NCI-H187 (cell line): ENCODE data around the gene FIBCD1.

Source experiments
- DNase-seq, 2 experiments: peaks; one replicate each; lab custom pipeline; 2025; lab: John Stamatoyannopoulos, UW

The FIBCD1 gene

DNA sequence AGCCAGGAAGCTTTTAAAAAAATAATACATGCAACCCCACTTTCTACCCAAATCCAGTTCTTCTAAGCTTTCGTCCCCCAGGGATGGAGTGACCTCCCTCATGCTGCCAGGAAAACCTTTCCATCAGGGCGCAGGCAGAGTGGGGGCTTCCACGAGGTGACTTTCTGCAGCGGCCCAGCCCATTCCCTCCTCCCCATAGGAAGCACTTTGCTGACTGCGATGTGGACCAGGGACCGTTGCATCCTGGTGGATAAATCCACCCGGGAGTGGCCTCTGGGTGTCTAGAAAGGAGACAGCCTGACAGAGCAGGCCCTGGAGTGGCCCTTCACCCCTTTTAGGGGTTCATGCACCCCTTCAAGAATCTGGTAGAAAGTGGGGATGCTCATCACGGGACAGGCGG, 44.0 kb downstream of the FIBCD1 start:
- DNase-seq, result no peak

DNA sequence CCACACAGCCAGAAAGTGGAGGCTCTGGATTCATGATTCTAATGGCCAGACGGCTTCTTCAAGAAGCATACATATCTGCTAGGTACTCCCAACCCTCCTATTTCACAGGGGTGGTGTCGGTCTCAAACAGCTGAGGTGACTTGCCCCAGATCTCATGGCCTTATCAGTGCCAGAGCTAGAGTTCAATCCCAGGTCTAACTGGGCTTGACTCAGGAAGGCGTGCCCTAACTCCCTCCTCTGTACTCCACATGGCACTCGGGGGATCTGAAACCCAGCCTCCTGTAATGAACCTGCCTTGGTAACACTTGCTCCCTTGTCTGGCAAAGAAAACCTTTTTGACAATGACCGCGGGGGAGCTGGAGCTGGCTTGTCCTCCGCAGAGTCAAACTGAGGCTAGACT, 44.5 kb downstream of the FIBCD1 start:
- DNase-seq, result no peak

DNA sequence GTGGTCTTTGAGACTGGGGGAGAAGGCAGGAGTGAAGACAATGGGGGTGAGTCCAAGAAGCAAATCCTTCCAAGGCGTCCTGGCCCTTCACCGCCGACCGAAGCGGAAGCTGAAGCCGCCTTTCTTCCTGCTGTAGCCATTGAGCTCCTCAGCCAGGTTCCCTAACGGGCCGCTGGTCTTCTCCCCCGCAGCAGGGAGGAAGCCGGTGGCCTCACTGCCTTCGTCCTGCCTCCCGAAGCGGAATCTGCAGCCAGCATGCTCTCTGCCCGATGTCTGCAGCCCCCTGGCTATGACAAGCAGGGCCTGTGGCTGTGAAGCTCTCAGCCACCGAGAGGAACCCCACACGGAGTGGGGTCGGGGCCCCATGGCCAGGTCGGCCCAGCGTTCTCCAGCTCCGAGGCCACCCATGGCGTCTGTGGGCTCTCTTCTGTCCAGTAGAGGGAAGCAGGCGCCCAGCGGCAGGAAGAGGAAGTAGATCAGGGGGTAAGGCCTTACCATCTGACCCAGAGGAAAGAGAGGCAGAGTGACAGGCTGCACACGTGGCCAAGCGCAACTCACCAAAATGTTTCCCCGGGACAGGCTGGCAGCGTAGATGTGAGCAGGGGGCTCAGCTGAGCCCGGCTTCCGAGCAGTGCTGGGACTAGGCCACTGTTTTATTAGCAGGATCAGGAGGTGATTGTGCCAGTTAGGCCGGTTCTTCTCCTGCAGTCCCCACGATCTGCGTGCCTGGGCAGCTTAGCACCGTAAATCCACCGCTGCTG, 45.5 kb downstream of the FIBCD1 start:
- no peak for DNase-seq

DNA sequence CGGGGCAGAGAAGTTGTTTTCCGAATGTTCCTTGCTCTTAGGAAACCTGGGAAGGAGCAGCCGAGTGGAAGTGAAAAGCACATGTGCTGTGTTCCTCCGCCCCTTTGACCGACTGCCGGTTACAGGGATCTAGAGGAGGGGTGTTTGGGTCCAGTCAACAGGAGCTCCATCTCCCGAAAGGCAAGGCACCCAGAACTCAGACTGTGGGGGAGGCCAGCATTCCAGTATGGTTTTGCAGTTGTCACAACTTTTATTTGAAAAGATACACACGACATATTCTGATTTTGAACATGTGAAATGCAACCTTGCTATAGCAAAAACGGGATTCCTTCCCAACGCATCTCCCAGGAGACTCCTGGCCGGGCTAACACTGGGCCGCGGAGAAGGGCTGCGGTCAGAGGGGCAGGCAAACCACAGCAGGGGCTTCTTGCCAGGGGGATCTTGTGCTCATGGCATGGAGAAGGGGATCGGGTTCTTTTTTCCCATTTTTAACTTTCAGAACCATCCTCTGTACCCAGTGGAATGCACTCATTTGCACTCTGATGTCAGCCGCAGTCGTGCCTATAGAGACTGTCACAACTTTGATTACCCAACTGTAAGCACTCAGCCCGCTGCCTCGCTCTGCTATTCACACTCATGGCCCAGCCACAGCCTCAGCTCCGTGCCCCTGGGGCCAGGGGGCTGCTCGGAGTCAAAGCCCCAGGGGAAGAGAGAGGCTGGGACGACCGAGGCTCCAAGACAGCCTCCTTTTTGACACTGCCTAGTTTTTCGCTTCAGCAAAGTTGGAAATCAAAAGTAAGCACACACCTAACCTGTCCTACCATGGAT, 46.4 kb downstream of the FIBCD1 start:
- no peak for DNase-seq

DNA sequence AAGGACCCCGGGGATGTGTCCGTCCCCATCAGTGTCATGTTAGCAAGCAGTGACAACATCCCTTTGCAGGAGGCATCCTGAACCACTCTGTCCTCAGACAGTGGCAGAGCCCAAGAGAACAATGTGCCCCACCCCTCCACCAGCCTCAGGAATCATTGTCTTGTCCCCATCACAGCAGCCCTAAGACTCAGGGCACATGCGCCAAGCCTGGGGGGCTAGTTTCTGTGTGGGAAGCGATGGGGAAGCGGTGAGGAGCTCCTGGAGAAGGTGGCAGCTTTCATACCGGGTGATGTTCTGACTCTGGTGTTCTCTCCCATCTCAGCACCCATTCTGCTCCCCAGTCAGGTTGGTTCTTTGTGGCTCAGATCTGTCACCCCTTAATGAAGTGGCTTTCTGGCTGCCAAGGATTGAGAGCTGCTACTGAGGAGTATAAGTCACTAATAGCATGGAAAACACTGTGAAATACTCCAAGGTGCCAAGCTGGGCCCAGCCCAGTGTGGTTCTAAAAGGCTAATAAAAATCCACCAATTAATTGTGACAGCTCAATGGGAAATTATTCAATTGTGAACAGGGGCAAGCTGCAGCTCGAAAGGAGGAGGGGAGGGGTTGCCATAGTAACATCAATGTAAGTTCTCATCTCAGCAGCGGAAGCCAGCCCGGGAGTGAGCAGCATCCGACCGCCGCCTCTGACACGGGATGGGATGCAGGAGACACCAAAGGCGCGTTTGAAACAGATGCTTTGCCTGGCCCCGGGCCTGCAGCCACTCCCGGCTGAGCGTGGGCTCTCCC, 47.2 kb downstream of the FIBCD1 start:
- DNase-seq, result no peak

DNA sequence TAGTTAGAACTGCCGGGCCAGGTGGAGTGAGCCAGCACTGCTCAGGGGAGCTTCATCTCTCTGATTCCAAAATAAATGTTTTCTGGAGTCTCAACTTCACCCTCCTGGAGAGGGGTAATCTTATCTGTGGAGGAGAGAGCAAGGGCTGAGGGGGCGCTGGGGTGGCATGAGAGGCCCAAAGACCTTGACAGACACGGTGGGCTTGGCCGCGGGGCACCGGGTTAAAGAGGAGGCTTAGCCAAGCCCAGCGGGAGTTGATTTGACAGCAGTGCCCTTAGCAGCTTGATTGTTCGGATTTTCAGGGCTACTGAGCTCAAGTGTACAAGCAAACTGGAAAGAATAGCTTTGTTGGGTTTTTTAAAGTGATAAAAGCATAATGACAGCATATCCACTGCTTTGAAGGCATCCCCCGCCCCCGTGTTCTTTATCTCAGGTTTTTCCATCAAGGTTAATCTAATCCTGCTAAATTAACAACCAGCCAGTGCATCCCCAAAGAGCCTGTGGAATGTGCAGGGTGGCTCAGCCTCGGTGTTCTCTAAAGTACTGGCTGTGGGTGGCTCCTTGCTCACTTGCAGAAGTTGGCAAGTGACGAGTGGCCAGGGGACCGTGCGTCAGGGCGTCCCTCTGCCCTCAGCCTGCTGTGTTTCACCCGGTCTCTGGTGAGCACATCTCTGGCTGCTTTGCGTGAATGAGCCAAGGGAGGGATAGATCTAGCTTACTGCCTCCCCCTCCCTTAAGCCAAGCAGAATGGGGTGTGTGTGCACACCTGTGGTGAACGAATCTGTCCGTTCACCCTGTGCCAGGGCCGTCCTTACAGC, 48.0 kb downstream of the FIBCD1 start:
- DNase-seq, result no peak

DNA sequence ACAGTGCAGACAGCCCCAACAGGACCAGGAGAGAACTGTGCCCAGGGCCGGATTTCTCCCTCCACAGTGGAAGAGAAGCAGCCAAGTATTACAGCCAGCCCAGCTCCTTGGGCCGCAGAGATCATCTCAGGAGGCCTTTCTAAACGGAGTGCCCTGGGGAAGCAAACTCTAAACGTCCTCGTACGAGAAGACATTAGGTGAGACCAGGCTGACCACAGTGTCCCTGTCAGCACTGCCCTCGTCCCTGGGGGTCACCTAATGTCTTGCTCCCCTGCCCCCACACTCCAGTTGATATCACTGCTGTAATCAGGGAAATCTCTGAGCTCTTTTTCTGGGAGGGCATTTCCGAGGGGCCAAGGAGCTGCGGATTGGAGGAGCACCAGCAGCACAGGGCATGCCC, 48.9 kb downstream of the FIBCD1 start:
- no peak for DNase-seq

DNA sequence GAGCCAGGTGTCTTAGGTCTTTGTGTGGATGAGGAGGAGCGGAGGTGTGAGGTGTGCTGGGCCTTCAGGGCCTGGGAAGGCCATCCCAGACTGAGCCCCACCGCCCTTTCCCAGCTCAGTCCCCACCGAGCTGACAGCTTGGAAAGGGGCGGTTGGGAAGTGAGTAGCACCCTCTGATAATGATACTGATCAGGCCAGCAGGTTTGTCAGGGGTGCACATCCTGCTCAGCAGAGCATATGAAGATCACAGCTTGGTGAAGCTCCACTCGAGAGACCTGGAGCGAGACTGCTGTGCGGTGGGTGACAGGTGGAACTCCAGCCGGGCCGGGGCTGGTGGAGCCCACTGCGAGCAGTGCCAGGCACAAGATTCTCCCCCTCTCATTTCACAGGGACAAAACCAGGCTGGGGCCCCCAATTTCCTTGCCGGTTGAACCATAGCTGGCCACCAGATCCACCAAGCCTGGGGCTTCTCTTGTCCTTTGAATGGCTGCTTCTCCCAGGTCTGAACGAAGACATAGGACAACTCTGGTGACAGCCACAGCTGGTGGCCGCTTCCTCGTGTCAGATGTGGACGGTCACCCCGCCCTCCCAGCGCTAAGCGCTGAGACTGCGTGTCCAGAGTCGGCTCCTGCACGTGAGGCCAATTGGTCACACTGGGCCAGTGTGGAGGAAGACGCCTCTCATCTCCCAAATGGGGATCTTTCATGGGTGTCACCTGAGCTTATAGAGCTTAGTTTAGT, 50.7 kb downstream of the FIBCD1 start:
- DNase-seq, result no peak

DNA sequence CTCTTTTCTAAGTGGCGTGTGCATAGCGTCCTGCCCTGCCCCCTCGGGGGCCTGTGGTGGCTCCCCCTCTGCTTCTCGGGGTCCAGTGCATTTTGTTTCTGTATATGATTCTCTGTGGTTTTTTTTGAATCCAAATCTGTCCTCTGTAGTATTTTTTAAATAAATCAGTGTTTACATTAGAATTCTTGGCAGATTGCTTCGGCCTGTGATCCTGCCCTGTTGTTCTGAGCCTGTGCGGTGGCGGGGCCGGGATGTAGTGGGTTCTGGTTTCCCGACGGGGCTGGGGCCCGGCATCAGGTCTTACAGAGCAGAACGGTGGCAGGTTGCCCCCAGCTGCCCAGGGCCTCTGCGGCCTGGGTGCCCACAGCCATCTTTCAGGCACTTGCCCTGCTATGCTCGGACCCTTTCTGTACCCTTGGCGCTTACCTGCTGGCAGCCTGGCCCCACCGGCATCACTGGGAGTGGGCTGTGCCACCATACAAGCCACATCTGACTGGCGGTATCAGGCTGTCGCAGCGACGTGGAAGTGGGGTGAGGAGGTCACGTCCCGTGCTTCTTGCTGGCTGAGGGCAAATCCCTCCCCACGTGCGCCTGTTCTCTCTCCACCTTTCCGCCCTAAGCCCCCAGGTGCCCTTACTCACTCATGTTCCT, 51.4 kb downstream of the FIBCD1 start:
- no peak for DNase-seq

DNA sequence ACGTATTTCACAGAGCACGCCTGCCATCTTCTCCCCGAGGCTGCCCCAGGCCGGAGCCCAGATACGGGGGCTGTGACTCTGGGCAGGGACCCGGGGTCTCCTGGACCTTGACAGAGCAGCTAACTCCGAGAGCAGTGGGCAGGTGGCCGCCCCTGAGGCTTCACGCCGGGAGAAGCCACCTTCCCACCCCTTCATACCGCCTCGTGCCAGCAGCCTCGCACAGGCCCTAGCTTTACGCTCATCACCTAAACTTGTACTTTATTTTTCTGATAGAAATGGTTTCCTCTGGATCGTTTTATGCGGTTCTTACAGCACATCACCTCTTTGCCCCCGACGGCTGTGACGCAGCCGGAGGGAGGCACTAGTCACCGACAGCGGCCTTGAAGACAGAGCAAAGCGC, 52.1 kb downstream of the FIBCD1 start:
- DNase-seq, result no peak

DNA sequence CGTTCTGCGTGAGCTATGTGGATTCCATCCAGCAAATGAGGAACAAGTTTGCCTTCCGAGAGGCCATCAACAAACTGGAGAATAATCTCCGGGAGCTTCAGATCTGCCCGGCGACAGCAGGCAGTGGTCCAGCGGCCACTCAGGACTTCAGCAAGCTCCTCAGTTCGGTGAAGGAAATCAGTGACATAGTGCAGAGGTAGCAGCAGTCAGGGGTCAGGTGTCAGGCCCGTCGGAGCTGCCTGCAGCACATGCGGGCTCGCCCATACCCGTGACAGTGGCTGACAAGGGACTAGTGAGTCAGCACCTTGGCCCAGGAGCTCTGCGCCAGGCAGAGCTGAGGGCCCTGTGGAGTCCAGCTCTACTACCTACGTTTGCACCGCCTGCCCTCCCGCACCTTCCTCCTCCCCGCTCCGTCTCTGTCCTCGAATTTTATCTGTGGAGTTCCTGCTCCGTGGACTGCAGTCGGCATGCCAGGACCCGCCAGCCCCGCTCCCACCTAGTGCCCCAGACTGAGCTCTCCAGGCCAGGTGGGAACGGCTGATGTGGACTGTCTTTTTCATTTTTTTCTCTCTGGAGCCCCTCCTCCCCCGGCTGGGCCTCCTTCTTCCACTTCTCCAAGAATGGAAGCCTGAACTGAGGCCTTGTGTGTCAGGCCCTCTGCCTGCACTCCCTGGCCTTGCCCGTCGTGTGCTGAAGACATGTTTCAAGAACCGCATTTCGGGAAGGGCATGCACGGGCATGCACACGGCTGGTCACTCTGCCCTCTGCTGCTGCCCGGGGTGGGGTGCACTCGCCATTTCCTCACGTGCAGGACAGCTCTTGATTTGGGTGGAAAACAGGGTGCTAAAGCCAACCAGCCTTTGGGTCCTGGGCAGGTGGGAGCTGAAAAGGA, 53.3 kb downstream of the FIBCD1 start:
- no peak for DNase-seq

DNA sequence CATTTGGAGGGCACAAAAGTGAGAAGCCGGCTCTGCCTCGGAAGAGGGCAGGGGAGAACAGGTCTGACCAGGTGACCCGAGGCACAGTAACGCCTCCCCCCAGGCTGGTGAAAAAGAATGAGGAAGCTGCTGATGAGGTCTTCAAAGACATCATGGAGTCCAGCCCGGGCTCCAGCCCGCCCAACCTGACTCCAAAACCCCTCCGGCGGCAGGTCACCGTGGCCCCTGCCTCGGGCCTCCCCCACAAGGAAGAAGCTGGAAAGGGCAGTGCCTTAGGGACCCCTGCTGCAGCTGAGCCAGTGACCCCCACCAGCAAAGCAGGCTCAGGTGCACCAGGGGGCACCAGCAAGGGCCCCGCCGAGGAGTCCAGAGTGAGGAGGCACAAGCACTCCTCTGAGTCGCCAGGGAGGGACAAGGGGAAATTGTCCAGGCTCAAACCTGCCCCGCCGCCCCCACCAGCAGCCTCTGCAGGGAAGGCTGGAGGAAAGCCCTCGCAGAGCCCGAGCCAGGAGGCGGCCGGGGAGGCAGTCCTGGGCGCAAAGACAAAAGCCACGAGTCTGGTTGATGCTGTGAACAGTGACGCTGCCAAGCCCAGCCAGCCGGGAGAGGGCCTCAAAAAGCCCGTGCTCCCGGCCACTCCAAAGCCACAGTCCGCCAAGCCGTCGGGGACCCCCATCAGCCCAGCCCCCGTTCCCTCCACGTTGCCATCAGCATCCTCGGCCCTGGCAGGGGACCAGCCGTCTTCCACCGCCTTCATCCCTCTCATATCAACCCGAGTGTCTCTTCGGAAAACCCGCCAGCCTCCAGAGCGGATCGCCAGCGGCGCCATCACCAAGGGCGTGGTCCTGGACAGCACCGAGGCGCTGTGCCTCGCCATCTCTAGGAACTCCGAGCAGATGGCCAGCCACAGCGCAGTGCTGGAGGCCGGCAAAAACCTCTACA, 54.2 kb downstream of the FIBCD1 start:
- DNase-seq, result no peak

DNA sequence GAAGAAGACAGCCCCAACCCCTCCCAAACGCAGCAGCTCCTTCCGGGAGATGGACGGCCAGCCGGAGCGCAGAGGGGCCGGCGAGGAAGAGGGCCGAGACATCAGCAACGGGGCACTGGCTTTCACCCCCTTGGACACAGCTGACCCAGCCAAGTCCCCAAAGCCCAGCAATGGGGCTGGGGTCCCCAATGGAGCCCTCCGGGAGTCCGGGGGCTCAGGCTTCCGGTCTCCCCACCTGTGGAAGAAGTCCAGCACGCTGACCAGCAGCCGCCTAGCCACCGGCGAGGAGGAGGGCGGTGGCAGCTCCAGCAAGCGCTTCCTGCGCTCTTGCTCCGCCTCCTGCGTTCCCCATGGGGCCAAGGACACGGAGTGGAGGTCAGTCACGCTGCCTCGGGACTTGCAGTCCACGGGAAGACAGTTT, 54.9 kb downstream of the FIBCD1 start:
- no peak for DNase-seq

DNA sequence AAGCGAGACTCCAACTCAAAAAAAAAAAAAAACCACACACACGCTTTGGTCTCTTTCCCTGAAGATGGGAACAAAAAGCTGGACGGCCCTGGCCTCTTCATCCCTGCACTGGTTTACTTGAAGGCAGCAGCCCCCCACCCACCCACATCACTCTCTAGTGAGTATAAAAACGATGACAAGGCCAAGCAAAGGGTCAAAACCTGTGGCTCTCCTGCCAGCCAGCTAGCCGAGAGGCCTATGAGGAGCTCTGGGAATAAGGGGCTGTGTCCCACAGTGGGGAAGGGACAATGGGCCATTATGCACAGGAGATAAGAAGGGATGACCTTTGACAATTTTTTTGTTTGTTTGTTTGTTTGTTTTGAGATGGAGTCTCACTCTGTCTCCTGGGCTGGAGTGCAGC, 55.6 kb downstream of the FIBCD1 start:
- DNase-seq, result no peak

DNA sequence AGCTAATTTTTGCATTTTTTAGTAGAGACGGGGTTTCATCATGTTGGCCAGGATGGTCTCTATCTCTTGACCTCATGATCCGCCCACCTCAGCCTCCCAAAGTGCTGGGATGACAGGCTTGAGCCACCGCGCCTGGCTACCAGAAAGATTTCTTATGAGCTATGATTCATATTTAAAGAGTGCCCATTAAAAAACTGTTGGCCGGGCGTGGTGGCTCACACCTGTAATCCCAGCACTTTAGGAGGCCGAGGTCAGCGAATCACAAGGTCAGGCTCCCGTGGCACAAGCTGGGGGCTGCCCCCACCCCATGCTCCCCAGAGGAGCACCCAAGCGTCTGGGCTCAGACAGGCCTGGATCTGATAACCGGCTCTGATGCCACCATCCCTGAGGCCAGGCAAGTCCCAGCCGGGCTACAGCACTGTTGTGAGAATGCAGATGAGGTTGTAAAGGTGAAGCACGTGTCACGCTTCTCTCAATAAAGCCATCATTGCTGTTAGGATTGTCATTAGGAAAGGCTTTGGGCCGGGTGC, 56.3 kb downstream of the FIBCD1 start:
- no peak for DNase-seq

DNA sequence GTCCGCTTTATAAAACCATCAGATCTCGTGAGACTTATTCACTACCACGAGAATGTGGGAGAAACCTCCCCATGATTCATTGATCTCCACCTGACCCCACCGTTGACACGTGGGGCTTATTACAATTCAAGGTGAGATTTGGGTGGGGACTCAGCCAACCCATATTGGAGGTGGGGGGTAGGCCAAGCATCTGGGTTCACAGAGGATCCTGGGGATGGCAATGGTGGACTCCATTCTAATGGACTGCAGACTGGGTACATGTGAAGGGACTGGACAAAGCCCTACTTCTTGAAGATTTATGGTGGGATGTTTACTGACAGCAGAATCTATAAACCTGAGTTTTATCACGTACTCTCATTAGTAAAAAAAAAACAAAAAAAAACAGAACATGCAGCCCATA, 57.5 kb downstream of the FIBCD1 start:
- DNase-seq, result no peak

DNA sequence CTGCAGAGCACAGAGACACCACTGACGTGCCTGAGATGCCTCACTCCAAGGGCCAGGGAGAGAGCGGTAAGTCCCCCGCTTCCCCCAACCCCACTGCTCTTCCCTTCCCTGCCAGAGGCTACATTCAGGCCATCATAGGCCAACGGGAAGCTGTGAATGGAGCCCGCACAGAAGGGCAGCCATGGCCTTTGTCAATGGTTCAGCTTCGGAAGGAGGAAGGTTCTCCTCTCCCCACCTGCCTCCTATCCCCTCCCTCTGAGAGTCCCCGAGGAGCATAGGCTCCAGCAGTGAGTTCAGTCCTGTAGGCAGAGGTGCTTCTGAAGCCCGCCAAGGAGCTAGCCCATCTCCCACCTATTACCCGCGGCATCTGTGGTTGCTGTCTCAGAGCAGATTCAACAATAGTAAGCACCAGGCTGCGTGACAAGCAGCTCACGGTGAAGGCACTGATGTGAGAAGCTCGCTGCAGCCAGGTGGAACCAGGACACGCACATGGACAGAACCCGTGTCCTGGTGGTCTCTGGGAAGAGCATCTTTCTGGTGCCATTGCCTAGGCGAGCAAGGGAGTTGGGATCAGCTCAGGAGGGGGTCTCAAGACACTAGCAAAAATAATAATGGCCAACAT, 58.3 kb downstream of the FIBCD1 start:
- no peak for DNase-seq
